K562 (cell line): Measurements from ENCODE around the gene PRRC2B. TPM values are rescaled to one million over a fixed set of nuclear protein-coding genes. Genes with fewer than 3 reads are reported as not detected.

Source experiments
- CCAR2 ChIP-seq: fragments of 200-400 bp; formaldehyde crosslinking; IDR thresholded peaks from 2 replicates; pipeline ENCODE4 v1.6.1; 2017; ENCODE audit warnings: mild to moderate bottlenecking, low read depth, low read length
- ESRRA ChIP-seq: fragments of 450-650 bp; IDR thresholded peaks from 2 replicates; pipeline ENCODE4 v1.6.1; 2014; ENCODE audit warnings: low read depth, mild to moderate bottlenecking, moderate library complexity, borderline replicate concordance
- HMG20B ChIP-seq: fragments of 250-450 bp; sonication (Bioruptor Pico); IDR thresholded peaks from 2 replicates; pipeline ENCODE4 v1.5.0; 2021; ENCODE audit warnings: mild to moderate bottlenecking
- KLF1 ChIP-seq: fragments of 450-650 bp; IDR thresholded peaks from 2 replicates; pipeline ENCODE4 v1.6.1; 2016; ENCODE audit warnings: missing genetic modification characterization, missing compliant biosample characterization
- MBD2 ChIP-seq: sonication (generic); IDR thresholded peaks from 2 replicates; pipeline ENCODE4 v1.6.1; 2016; ENCODE audit warnings: low read depth, borderline replicate concordance
- NFRKB ChIP-seq: fragments of 450-650 bp; IDR thresholded peaks from 2 replicates; pipeline ENCODE4 v1.6.1; 2016; ENCODE audit warnings: low read depth
- NONO ChIP-seq, 2 experiments: fragments of 200-400 bp in 1 of 2; fragments of 450-650 bp in 1 of 2; formaldehyde crosslinking in 1 of 2; IDR thresholded peaks; 2 replicates each; pipeline ENCODE4 v1.6.1; 2017; ENCODE audit warnings: low read depth in 2 of 2, mild to moderate bottlenecking in 2 of 2, moderate library complexity in 2 of 2, low read length in 1 of 2
- NR2F6 ChIP-seq: fragments of 450-650 bp; formaldehyde crosslinking; IDR thresholded peaks from 2 replicates; pipeline ENCODE4 v1.4.0; 2020; ENCODE audit warnings: mild to moderate bottlenecking
- ZNF436 ChIP-seq: fragments of 250-450, 450-650 bp; sonication (Bioruptor Pico); formaldehyde crosslinking; IDR thresholded peaks from 2 replicates; pipeline ENCODE4 v1.7.0; 2020; ENCODE audit warnings: mild to moderate bottlenecking
- ZNF445 ChIP-seq: fragments of 250-450 bp; sonication (Bioruptor Pico); IDR thresholded peaks from 2 replicates; pipeline ENCODE4 v1.4.0; 2020; ENCODE audit warnings: low read depth, mild to moderate bottlenecking, moderate library complexity
- ZNF507 ChIP-seq: conservative IDR thresholded peaks from 2 replicates; pipeline ENCODE4 v1.6.1; 2017; ENCODE audit warnings: missing genetic modification characterization, missing compliant biosample characterization
- ZNF830 ChIP-seq: fragments of 250-450 bp; sonication (Bioruptor Pico); IDR thresholded peaks from 2 replicates; pipeline ENCODE4 v1.5.0; 2021; ENCODE audit warnings: mild to moderate bottlenecking
- polyA plus RNA-seq, 8 experiments: library from polyadenylated mRNA; depleted of rRNA in 4 of 8; stranded (reverse) in 5 of 8; unstranded in 3 of 8; fragments of >200 nt; fragmentation: Nextera tagmentation in 2 of 8; fragmentation: Illumina TruSeq in 1 of 8; extraction: Ambion mirVana in 2 of 8; extraction: Trizol in 1 of 8; gene quantifications; 2 replicates each; pipeline versions ENCODE4 v1.2.1 to v1.2.3, GENCODE V29; 2011 to 2014; ENCODE audit warnings: inconsistent platforms in 1 of 8, missing spikeins in 1 of 8
- total RNA-seq, 7 experiments: library from RNA; depleted of rRNA in 6 of 7; stranded (reverse); fragments of >200 nt in 6 of 7; fragmentation: Illumina TruSeq in 2 of 7; extraction: Trizol in 2 of 7; gene quantifications; 2 replicates each; pipeline versions ENCODE4 v1.2.1 to v1.2.3, GENCODE V29; 2011 to 2021; ENCODE audit warnings: low replicate concordance in 1 of 7
- TF ChIP-seq, protein P1 (sequence below), 2 experiments: fragments of 200-800 bp in 1 of 2; sonication (Bioruptor generic) in 1 of 2; sonication (generic) in 1 of 2; formaldehyde crosslinking in 1 of 2; IDR thresholded peaks in 1 of 2; conservative IDR thresholded peaks in 1 of 2; 2 replicates each; pipeline versions ENCODE4 v1.5.0 to v1.6.1; 2016 to 2020; ENCODE audit warnings: missing compliant biosample characterization in 1 of 2, missing genetic modification characterization in 1 of 2, missing genetic modification reagents in 1 of 2
- TF ChIP-seq, protein P2 (sequence below): sonication (generic); formaldehyde crosslinking; IDR thresholded peaks from 2 replicates; pipeline ENCODE4 v1.8.0; 2022; ENCODE audit warnings: mild to moderate bottlenecking, missing genetic modification reagents
- TF ChIP-seq, protein P3 (sequence below): fragments of 250-450 bp; sonication (Bioruptor Pico); IDR thresholded peaks from 2 replicates; pipeline ENCODE4 v1.4.0; 2020
- TF ChIP-seq, protein P4 (sequence below): fragments of 250-450 bp; sonication (Bioruptor Pico); IDR thresholded peaks from 2 replicates; pipeline ENCODE4 v1.9.0; 2021; ENCODE audit warnings: mild to moderate bottlenecking, inconsistent platforms
- TF ChIP-seq, protein P5 (sequence below): sonication (generic); formaldehyde crosslinking; IDR thresholded peaks from 2 replicates; pipeline ENCODE4 v1.8.1; 2023; ENCODE audit warnings: mild to moderate bottlenecking, missing genetic modification reagents

Gene PRRC2B
- total and polyA plus RNA-seq, 9 of the 15 experiments (the other 6 are each of a cell fraction or from before 2014, with no cell fraction given) = 0.34 to 125 (median 30.9) TPM

- TF ChIP-seq ZNF445 = no peak
- no peak for TF ChIP-seq ESRRA
- no peak for TF ChIP-seq NFRKB
- TF ChIP-seq KLF1 (tag) = no peak
- no peak for TF ChIP-seq NR2F6
- TF ChIP-seq, protein P1, sequence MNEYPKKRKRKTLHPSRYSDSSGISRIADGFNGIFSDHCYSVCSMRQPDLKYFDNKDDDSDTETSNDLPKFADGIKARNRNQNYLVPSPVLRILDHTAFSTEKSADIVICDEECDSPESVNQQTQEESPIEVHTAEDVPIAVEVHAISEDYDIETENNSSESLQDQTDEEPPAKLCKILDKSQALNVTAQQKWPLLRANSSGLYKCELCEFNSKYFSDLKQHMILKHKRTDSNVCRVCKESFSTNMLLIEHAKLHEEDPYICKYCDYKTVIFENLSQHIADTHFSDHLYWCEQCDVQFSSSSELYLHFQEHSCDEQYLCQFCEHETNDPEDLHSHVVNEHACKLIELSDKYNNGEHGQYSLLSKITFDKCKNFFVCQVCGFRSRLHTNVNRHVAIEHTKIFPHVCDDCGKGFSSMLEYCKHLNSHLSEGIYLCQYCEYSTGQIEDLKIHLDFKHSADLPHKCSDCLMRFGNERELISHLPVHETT (CRISPR knock-in tag; conservative IDR thresholded peaks at IDR 0.05 in 1 of 2, IDR thresholded peaks at IDR 0.05 in 1 of 2) = peak in 1 of 2 experiments; percentile 26; a peak in 1 of 4 replicates
- TF ChIP-seq NONO (IDR thresholded peaks at IDR 0.05; ENCODE audit: low read depth in 2 of 2, low read length in 1 of 2) = peak; percentile 28 to 61; a peak in 2 of 4 replicates
- no peak for TF ChIP-seq ZNF830 (CRISPR knock-in tag)
- no peak for TF ChIP-seq ZNF436 (CRISPR knock-in tag)
- TF ChIP-seq, protein P2, sequence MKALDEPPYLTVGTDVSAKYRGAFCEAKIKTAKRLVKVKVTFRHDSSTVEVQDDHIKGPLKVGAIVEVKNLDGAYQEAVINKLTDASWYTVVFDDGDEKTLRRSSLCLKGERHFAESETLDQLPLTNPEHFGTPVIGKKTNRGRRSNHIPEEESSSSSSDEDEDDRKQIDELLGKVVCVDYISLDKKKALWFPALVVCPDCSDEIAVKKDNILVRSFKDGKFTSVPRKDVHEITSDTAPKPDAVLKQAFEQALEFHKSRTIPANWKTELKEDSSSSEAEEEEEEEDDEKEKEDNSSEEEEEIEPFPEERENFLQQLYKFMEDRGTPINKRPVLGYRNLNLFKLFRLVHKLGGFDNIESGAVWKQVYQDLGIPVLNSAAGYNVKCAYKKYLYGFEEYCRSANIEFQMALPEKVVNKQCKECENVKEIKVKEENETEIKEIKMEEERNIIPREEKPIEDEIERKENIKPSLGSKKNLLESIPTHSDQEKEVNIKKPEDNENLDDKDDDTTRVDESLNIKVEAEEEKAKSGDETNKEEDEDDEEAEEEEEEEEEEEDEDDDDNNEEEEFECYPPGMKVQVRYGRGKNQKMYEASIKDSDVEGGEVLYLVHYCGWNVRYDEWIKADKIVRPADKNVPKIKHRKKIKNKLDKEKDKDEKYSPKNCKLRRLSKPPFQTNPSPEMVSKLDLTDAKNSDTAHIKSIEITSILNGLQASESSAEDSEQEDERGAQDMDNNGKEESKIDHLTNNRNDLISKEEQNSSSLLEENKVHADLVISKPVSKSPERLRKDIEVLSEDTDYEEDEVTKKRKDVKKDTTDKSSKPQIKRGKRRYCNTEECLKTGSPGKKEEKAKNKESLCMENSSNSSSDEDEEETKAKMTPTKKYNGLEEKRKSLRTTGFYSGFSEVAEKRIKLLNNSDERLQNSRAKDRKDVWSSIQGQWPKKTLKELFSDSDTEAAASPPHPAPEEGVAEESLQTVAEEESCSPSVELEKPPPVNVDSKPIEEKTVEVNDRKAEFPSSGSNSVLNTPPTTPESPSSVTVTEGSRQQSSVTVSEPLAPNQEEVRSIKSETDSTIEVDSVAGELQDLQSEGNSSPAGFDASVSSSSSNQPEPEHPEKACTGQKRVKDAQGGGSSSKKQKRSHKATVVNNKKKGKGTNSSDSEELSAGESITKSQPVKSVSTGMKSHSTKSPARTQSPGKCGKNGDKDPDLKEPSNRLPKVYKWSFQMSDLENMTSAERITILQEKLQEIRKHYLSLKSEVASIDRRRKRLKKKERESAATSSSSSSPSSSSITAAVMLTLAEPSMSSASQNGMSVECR (CRISPR knock-in tag) = no peak
- TF ChIP-seq, protein P3, sequence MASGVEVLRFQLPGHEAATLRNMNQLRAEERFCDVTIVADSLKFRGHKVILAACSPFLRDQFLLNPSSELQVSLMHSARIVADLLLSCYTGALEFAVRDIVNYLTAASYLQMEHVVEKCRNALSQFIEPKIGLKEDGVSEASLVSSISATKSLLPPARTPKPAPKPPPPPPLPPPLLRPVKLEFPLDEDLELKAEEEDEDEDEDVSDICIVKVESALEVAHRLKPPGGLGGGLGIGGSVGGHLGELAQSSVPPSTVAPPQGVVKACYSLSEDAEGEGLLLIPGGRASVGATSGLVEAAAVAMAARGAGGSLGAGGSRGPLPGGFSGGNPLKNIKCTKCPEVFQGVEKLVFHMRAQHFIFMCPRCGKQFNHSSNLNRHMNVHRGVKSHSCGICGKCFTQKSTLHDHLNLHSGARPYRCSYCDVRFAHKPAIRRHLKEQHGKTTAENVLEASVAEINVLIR (CRISPR knock-in tag) = no peak
- TF ChIP-seq ZNF507 (tag) = no peak
- TF ChIP-seq, protein P4, sequence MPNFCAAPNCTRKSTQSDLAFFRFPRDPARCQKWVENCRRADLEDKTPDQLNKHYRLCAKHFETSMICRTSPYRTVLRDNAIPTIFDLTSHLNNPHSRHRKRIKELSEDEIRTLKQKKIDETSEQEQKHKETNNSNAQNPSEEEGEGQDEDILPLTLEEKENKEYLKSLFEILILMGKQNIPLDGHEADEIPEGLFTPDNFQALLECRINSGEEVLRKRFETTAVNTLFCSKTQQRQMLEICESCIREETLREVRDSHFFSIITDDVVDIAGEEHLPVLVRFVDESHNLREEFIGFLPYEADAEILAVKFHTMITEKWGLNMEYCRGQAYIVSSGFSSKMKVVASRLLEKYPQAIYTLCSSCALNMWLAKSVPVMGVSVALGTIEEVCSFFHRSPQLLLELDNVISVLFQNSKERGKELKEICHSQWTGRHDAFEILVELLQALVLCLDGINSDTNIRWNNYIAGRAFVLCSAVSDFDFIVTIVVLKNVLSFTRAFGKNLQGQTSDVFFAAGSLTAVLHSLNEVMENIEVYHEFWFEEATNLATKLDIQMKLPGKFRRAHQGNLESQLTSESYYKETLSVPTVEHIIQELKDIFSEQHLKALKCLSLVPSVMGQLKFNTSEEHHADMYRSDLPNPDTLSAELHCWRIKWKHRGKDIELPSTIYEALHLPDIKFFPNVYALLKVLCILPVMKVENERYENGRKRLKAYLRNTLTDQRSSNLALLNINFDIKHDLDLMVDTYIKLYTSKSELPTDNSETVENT (CRISPR knock-in tag) = 0 out of 2 replicates have a peak, but pooled peaks have one; percentile 18
- TF ChIP-seq CCAR2 = no peak
- no peak for TF ChIP-seq MBD2
- no peak for TF ChIP-seq HMG20B (CRISPR knock-in tag)
- TF ChIP-seq, protein P5, sequence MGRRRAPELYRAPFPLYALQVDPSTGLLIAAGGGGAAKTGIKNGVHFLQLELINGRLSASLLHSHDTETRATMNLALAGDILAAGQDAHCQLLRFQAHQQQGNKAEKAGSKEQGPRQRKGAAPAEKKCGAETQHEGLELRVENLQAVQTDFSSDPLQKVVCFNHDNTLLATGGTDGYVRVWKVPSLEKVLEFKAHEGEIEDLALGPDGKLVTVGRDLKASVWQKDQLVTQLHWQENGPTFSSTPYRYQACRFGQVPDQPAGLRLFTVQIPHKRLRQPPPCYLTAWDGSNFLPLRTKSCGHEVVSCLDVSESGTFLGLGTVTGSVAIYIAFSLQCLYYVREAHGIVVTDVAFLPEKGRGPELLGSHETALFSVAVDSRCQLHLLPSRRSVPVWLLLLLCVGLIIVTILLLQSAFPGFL (CRISPR knock-in tag) = no peak
These were observed 724 bp downstream of the PRRC2B start (continued) for GRCh38 chr9:131394464-131395156.
